Vagina (tissue), 2 donors: ENCODE measurements around the gene RCAN3.

Source experiments
- CTCF ChIP-seq, 3 experiments: fragments of 450-650 bp in 2 of 3; fragments of 200-600 bp in 1 of 3; sonication (generic) in 1 of 3; IDR thresholded peaks; one replicate each; pipeline ENCODE4 v1.5.1; 2017 to 2019; ENCODE audit warnings: antibody characterized with exemption in 3 of 3, mild to moderate bottlenecking in 2 of 3, moderate library complexity in 2 of 3
- POLR2A ChIP-seq, 2 donors: fragments of 450-650 bp; IDR thresholded peaks; one replicate each; pipeline ENCODE4 v1.6.1; 2017; ENCODE audit warnings: antibody characterized with exemption in 2 of 2, mild to moderate bottlenecking in 2 of 2, moderate library complexity in 2 of 2

- TF ChIP-seq CTCF (IDR thresholded peaks at IDR 0.05) = no peak
- TF ChIP-seq POLR2A (IDR thresholded peaks at IDR 0.05) = no peak
These were observed 56.5 kb downstream of the RCAN3 start for GRCh38 chr1:24558902-24559791.
